Dedifferentiated amniotic fluid mesenchymal stem cell (primary cell): ENCODE measurements around the gene CMIP.

ENCODE experiments used
- DNase-seq: peaks from one replicate; pipeline ENCODE4 v3.0.0-alpha.2; 2016; ENCODE audit errors: extremely low spot score

The CMIP gene

DNA sequence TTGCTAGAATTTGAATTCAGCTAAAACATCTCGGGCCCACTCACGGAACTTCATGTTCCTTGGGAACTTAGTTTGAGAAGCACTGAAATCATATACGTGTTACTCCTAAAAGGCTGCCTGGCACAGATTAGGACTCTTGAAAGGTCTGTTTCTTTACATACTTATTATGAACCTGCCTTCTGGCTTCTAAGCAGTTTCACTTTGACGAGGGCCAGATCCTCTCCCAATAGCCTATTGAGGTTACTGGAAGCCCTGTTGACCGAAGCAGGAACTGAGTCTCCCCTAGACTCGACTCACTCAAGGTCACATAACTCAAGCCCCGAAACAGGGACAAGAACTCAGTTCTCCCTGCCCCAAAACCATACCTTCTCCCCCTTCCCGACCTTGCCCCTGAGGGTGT lies 212.6 kb downstream of the CMIP start:
- DNase-seq, result no peak

DNA sequence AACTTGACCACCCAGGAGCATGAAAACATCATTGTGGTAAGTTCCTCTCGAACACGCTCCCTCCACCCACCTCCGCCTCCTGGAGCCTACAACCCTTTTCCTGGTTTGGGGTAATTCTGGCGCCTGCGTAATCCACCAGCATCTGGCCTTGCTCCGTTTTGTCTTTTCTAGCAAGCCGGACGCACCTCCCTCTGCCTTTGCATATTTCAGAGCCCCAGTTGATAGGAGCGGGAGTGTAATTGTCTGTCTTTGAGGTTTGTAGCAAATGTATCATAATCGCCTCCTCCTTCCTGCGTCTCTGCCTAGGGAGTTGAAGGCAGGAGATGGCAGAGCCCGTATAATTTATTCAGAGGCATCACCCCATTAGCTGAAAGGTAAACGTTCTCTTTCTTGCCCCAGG lies 213.2 kb downstream of the CMIP start:
- no peak for DNase-seq

DNA sequence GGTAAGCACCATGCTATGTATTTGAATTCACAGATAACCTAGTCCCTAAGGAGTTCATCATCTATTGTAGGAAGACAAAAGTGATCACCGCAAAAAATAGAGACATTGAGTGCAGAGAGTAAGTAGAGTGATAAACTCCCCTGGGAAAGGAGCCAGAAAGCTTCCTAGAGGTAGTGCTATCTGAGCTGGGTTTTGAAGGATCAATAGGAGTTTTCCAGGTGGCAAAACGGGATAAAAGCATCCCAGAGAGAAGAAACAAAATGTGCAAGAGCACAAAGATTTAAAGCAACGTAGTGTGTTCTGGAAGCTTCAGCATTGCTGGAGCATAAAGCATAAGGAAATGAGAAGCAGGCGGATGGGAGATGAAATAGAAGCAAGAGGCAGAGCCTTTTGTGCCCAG lies 213.8 kb downstream of the CMIP start:
- DNase-seq, result no peak

DNA sequence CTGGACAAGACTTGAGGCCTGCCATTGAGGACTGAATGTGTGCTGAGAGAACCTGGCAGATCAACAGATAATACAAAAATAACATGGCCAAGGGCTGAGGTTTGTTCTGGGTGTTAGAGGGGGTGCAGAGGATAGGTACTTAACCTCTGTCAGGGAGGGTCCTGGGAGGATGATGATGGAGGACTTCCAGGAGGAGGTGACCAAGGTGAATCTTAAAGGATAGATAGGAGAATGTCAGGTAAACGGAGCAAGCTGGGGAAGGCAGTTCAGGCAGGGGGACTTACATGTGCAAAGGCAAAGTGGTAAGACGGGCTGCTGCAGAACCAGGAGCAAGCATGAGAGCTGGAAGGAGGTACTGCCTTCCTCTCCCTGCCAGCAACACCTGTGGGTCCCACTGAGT lies 214.6 kb downstream of the CMIP start:
- DNase-seq, result no peak

DNA sequence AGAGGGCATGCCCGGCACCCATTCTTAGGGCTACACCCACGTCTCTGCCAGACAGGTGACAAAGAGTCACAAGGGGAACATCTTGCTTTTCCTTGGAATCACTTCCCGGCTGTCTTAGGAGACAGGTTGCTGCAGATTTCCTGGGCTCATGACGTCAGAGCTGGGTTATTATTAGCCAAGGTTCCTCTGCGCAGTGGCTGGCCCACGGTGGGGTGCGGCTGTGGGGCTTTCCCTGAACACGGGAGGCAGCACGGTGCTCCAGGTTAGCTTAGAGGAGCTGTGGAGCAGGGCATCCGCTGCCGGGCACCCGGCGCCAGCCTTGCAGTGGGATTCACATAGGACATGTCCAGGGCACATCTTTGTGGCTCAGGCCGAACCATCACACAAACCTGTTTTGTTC lies 216.5 kb downstream of the CMIP start:
- no peak for DNase-seq

DNA sequence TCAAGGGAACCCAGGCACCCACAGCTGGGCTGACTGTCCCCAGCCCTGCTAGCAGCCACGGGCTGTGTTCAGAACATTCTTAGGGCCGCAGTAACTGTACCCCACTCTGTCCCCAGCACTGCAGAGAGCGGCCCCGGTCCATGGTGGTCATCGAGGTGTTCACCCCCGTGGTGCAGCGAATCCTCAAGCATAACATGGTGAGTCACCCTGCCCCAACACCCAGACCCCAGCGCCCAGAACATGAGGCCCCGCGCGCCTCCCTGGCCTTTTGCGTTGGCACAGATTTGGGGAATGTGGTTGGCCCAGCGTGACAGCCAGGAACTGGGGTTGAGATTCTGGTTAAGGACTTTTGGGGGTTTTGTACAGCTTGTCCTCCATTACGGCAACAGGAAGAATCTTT lies 219.5 kb downstream of the CMIP start:
- no peak for DNase-seq

DNA sequence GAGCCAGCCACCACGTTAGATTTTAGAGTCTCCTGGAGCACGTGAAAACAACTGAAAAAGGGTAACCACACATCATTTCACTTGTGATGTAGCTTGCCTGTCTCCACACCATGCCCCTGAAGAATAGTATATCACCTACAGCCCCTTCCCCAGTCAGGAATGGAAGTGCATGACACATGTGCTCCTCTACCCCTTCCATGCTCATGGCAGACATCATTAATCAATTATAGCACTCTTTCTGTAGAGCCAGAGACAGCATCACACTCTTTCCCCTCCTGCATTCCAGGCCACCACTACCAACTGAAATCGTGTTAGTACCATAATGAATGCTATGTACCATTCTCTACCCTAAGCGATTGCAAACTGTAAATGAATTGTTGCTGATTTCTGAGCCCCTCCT lies 221.0 kb downstream of the CMIP start:
- no peak for DNase-seq

DNA sequence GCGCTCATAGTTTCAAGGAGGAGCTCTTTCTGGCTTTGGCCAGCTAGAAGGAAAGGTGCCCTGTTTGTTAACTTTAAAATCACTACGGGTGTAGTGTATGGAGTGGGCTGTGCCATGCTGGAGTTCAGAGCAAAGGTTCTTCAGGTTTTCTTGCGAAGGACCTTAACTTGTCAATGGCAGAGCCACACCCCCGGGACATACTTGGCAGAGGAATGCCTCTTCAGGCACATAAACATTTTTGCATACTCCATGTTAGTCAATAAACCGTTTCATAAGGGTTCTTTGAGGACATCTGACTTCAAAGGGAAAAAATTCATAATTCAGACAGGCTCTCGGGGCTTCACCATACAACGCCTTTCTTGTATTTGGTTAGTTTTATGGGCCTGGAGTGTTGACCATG lies 221.5 kb downstream of the CMIP start:
- no peak for DNase-seq

DNA sequence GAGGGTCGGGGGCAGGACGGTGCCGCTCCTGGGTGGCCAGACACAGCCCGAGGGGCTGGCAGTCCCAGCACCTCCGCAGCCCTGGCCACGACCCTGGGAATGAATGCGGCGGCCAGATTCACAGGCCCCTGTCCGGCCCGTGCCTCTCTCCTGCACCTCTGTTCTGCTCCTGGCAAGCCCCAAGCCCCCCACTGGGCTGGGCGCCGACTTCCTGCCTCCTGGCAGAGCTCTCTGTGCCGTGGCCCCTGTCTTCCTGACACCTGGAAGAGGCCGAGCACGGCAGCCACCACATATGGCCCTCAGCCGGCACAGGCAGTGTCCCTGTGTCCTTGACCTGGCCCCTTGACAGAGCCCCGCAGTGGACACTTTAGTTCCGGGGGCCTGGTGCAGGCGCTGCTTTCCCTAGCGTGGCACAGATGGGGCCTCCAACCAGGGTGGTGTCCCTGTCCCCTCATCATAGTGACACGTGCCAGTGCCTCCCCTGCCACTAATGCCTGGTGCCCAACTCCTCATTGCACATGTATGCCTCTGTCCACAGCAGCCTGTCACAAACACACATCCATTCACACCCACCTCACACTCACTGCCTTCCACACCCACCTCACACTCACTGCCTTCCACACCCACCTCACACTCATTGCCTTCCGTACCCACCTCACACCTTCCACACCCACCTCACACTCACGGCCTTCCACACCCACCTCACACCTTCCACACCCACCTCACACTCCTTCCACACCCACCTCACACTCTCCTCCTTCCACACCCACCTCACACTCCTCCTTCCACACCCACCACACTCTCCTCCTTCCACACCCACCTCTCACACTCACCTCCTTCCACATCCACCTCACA lies 223.9 kb downstream of the CMIP start:
- no peak for DNase-seq

DNA sequence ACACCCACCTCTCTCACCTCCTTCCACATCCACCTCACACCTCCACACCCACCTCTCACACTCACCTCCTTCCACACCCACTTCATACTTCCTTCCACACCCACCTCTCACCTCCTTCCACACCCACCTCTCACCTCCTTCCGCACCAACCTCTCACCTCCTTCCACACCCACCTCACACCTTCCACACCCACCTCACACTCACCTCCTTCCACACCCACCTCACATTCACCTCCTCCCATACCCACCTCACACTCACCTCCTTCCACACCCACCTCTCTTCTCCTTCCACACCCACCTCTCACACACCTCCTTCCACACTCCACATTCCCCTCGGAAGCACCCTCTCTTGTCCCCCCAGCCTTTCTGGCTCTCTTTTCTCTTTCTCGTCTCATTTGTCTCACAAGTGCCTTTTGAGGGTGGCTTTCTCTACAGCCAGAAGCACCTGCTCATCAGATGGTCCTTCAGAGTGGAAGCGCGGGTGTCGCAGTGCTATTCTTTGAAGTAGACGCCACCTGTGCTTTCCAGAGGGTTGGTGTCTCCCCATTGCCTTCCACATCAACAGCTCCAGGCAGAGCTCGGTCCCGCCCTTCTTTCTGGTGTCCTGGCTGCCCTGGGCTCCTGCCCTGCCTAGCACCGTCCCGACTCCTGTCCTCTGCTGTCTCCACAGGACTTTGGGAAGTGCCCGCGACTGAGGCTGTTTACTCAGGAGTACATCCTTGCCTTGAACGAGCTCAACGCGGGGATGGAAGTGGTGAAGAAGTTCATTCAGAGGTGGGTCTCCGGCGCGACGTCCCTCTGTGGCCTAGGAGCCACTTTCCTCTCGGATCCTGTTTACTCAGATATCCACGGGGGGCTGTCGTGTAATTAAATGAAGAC lies 225.1 kb downstream of the CMIP start:
- DNase-seq, result no peak

DNA sequence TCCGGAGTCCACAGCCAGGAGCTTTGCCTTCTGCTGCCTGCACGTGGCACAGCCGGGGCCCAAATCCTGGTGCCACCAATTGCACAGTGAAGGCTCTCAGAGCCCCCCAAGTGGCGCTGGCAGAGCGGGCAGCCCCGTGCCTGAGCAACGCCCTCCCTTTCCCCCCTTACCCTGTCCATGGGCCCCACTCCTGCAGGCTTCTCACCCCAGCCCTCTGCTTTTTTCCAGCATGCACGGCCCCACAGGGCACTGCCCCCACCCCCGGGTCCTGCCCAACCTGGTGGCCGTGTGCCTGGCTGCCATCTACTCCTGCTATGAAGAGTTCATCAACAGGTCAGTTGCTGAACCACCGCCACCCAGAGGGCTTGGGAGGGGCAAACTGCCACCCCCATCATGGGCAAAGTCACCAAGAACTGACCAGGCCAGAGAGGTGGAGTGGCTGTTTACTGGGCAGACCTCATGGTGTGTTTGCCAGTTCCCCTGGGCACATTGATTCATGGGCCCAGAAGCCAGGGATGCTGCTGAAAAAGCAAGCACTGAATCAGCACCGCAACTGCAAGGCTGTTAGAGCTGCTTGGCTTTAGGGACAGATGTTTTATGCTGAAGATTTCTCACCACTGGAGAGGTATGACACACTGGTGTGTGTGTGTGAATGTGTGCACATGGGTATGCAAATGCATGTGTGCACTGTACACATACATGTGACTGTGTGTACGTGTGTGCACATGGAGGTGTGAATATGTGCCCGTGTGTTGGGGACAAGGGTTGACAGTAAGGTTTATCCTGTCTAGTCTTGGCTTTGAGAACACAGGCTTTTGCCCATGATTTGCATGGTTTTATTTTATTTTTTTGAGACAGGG lies 227.4 kb downstream of the CMIP start:
- no peak for DNase-seq

DNA sequence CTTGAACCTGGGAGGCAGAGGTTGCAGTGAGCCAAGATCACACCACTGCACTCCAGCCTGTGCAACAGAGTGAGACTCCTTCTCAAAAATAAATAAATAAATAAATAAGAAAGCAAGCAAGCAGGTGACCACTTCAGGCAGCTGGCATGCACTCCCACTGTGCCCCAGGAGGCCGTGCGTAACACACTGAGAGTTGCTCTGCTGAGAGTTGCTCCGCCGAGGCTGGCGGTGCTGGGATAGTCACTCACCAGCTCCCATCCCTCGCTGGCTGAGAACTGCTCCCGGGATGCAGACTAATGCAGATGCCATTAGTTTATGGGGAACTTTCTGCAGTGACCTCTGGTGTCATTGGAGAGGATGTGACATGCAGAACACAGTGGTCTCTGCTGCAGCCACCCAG lies 228.8 kb downstream of the CMIP start:
- DNase-seq, result no peak

DNA sequence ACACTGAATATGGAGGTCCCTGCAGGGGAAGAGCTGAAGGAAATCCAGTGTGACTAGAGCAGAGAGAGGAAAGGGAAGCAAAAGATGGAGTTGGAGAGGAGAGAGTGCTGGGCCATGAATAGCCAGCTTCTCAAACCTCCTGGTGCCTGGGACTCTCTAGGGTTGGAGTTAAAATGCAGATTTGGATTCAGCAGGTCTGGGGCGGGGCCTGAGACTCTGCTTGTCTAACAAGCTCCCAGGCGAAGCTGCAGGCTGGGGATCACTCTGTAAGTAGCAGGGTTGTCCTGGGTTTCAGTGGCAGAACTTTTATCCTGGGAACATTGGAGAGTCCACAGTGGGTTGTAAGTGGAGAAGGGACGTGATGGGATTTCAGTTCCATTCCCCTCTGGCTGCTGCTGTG lies 231.1 kb downstream of the CMIP start:
- DNase-seq, result no peak

DNA sequence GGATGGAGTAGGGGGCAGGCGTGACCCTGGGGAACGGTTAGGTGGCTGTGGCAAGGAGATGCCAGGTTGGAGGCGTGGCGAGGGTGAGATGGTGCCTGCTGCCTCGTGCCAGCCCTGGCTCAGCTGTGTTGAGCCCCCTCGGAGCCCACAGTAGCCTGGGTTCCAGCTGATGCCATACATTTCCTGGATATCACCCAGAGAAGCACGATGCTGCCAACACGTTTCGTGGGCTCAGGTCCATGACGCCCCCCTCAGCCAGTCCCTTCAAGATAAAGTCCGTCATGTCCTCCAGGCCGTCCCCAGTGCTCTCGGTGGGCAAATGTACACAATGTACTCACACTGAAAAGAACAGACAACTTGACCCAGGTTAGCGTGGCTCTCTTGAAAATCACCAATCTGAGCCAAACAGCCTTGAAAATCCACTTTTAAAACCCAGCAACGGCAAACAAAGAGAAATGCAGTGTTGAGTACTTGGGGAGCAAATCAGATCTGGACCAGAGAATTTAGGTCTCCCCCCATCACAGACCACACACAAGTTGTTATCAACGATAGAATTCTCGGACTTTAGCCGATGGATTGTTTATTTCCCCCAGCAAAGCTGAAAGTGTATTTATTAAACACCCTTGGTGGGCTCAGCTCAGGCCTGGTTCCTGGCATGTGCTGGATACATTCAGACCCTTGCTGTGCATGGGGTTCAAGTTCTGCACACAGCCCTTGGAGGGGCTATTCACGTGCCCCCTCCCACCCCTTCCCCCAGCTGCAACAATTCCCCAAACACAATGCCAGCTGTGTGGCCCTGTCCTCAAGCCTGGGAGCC lies 231.7 kb downstream of the CMIP start:
- DNase-seq, result no peak

DNA sequence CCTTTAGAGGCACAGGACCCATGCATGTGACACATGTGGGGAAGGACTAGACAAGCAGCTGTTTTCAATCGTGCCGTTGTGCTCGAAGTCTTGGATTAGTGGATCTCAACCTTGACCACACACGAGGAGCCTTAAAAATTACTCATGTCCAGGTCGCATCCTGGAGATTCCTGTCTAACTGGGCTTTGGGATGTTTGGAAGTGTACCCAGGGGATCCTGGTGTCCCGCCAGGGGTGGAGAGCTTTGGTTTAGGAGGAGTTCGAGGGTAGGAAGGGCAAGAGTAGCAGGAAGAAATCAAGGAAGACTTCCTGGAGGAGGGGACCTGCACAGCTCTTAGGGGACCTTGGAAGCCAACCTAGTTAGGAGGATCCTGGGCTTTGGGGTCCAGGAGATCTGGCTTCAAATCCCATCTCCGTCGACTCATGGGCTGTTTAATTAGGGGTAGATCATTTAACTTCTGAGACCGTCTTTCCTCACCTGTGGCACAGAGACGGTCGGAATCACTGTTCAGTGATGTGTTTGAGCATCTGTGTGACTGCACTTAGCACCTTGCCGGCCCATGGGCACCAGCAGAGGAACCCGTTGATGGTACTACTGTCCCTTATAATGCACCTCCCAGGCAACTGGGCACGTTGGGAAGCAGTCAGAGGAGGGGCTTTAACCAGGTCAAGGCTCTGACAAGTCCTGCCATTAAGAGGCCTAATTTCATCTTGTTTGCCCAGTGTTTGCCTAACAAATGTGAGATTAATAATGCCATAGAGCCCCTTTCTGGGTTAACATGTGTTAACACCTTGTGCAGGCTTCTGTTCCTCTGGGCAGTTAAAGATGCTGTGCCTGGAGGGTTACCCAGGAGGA lies 232.5 kb downstream of the CMIP start:
- no peak for DNase-seq

DNA sequence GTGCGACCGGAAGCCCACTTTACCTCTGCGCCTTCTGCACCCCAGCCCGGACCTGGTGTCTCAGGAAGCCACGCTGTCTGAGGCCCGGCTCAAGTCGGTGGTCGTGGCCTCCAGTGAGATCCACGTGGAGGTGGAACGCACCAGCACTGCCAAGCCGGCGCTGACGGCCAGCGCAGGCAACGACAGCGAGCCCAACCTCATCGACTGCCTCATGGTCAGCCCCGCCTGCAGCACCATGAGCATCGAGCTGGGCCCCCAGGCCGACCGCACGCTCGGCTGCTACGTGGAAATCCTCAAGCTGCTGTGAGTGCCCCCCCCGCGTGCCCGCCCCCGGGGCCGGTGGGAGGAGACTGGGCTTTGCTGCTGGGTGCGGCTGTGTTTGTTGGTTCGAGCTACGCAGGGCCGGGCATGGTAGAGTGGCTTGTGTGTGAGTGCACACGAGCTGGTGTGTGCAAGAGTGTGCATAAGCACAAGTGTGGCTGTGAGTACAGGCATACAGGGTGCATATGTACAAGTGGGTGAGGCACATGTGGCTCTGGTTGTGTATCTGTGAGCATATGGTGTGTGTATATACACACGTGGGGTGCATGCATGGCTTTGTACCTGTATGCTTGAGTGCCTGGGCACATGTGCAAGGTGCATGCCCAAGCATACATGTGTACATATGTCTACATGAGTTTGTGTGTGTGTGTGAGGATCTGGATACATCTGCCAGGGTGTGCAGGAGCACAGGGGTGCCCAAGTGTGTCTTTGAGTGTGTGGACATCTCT lies 233.9 kb downstream of the CMIP start:
- DNase-seq, result no peak

DNA sequence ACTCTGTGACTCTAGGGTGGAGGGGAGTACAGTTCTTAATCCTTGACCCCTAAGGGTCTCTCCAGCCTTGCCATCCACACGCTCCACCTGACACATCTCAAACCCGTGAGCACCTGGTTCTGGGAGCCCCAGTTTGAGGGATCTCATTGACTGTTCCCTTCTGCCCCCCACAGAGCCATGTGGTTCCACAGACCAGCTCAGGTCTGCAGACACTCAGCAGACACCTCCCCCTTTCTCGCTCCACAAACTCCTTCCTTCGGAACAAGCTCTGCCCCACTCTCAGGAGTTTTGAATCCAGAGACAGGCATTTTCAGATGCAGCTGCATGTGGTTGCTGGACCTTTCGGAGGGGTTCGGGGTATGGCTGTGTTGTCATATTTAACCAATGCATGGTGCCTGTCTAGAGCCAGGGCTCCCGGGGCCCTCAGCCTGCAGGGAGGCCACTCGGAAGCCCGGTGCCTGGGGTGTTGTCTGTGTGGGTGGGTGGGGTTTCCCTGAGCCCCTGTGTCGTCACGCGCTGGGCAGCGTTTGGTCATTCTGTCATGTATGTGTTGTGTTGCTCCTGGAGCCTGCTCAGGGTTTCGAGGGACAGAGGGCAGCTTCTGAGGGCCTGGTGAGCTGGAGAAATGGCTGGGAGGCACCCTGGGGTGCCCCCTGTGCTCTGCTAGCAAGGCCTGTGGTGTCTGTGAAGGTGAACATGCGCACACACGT lies 235.3 kb downstream of the CMIP start:
- DNase-seq, result no peak

DNA sequence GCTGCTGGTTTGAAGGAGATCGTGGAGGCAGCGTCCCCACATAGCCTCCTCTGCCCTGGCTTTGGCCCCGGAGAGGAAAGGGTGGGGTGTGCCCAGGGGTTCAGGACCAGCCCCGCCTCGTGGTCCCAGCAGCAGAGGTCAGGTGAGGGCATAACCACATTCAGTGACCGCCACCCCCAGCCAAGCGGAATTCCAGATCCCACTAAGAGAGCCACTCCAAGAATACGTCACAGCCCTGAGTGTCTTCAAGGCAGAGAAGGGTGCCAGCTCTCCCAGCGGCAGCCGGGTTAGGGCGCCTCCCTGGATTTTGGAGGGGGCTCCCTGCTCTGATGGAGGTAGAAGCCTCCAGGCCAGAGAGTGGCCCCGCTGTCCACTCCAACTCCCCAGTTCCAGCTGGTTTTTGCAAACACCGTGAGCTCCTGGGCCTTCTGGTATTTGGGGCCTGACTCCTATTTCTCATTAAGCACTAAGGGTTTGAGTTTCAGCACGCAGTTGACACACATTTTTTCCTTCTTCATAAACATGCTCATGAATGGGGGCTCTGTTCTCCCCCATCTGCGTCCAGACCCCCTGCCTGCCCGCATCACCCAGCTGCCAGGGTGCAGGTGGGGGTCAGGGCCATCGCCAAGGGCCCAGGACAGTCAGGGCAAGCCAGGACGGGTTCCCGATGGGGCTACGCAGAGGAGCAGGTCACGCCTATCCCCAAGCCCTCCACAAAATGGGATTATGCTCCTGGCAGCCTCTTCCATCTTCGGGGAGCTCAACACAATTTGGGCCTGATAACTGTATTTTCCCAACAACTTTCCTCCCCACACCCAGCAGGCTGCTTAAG lies 236.1 kb downstream of the CMIP start:
- DNase-seq, result no peak
